Measurements from ENCODE around the gene FGF4.

Gene FGF4

DNA sequence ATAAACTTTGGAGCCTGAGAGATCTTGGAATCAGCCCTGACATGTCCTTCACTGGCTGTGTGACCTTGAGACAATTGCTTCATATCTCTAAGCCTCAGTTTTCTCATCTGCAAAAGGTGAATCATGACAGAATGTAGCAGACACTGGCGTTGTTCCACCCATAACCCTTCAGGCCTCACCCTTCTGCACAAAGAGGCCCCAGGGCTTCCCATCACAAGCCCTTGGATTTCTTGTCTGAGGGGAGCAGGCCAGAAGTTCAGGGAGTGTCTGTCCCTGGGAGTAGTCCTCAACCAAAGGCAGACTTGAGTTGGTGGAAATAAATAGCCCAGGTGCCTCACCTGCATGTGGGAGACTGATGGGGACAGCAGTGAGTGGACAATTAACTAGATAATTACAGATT, 27.4 kb upstream of the FGF4 start:
- Mint-ChIP-seq H3K9me3 (no peaks in the 10 kb centered on the region), H3K27me3 (no peaks in the 10 kb centered on the region), H3K4me3 (no peak overlapping the region), H3K27ac (ENCODE audit: low read depth) (no peak overlapping the region), H3K4me1 (no peaks in the 10 kb centered on the region), H3K36me3 (ENCODE audit: insufficient read depth) (no peaks in the 10 kb centered on the region)
- DNase-seq (ENCODE audit: low spot score in 2 of 2) = no peak
- ATAC-seq (replicated peaks; ENCODE audit: extremely low read depth, poor library complexity, severe bottlenecking) = no peak

DNA sequence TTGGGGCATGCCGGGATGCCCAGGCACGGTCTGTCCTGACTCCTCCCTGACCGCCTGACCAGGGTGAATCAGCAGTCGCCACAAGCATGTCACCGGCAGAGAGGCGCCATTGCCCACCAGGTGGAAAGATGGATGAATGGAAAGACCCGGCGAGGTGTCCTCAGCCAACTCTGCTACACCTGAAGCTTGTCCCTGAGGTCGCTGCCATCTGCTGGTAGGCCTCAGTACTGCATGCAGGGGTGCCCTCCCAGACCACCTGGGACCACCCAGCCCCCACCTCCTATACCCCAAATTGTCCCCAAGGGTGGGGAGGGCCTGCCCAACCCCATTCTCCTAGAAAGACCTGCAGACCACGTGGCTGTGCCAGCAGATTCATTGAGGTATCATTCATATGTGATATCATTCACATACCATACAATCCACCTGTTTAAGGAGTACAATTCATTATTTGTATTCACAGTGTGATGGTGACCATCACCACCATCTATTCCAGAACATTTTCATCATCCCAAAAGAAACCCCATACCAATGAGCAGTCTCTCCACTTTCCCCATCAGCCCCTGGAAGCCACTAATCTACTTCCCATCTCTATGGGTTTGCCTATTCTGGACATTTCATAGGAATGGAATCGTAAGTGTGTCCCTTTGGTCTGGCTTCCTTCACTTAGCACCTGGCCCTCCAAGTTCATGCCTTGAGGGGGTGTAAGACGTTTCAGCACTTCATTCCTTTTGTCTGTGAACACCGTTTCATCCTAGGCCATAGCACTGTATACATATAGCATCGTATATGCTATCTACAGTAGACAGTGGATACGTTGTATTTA, 26.6 kb upstream of the FGF4 start:
- no peak for ATAC-seq (replicated peaks; ENCODE audit: extremely low read depth, poor library complexity, severe bottlenecking)
- no peak for DNase-seq (ENCODE audit: low spot score in 2 of 2)
- Mint-ChIP-seq H3K36me3 (ENCODE audit: insufficient read depth) (no peaks in the 10 kb centered on the region), H3K4me1 (no peaks in the 10 kb centered on the region), H3K4me3 (no peak overlapping the region), H3K27me3 (no peaks in the 10 kb centered on the region), H3K27ac (ENCODE audit: low read depth) (no peak overlapping the region), H3K9me3 (no peaks in the 10 kb centered on the region)

DNA sequence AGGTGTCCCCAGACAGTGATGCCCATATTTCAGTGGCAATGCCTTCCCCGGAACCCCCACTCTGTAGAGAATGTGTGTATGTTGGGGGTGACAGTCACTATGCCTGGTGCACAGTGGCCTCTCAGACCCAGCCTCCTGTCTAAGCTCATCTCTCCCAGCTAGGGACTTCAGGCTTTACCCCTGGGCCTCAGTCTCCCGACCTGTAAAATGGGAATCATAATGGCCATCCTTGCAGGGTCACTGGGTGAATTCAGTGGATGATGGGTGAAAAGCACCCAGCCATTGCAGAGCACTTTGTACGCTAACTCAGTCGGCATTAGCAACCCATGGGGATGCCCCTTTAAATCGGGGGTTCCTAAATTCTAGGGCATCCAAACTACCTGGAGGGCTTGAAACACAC, 25.1 kb upstream of the FGF4 start:
- H3K9me3 Mint-ChIP-seq = no peaks in the 10 kb centered on the region
- no peaks in the 10 kb centered on the region for H3K36me3 Mint-ChIP-seq (ENCODE audit: insufficient read depth)
- H3K4me3 Mint-ChIP-seq = no peak overlapping the region
- DNase-seq (ENCODE audit: low spot score in 2 of 2) (no peak), ATAC-seq (replicated peaks; ENCODE audit: extremely low read depth, poor library complexity, severe bottlenecking) (no peak)
- no peaks in the 10 kb centered on the region for H3K27me3 Mint-ChIP-seq
- H3K4me1 Mint-ChIP-seq = no peaks in the 10 kb centered on the region
- no peak overlapping the region for H3K27ac Mint-ChIP-seq (ENCODE audit: low read depth)

DNA sequence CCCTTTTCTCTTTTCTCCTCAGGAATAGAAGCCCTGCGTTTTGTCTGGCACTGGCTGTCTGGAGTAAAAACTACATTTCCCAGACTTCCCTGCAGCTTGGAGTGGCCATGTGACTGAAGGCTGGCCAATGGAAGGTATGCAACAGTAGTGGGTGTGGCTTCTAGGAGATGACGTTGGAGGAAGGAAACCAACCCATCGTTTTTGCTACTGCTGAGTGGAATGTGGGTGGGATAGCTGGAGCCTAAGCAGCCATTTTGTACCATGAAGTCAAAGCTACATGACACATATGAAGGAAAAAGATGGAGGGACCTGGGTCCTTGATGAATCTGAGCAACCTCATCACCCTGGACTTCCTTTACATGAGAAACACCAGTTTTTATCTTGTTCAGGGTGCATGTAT, 24.4 kb upstream of the FGF4 start:
- no peaks in the 10 kb centered on the region for H3K4me1 Mint-ChIP-seq
- H3K36me3 Mint-ChIP-seq (ENCODE audit: insufficient read depth) = no peaks in the 10 kb centered on the region
- ATAC-seq (replicated peaks; ENCODE audit: extremely low read depth, poor library complexity, severe bottlenecking) (no peak), DNase-seq (ENCODE audit: low spot score in 2 of 2) (no peak)
- H3K9me3 Mint-ChIP-seq = no peaks in the 10 kb centered on the region
- no peaks in the 10 kb centered on the region for H3K27me3 Mint-ChIP-seq
- no peak overlapping the region for H3K4me3 Mint-ChIP-seq
- no peak overlapping the region for H3K27ac Mint-ChIP-seq (ENCODE audit: low read depth)

DNA sequence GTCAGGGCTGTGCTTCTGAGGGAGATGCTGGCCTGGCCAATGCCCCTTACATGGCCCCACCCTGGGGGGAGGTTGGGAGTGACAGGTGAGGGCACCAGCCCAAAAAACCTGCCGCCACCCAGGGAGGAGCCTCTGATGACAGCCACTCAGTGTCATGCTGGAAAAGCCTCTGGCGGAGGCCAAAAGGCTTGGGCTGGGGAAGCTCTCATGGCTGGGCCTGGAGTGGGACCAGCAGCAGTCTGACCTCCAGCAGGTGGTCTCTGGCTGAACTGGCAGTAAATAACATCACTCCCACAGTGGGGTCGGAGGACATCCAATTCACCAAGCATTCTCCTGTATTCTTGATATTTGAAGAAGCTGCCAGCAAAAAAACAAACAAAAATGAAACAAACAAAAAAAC, 24.0 kb upstream of the FGF4 start:
- Mint-ChIP-seq H3K36me3 (ENCODE audit: insufficient read depth) (no peaks in the 10 kb centered on the region), H3K27me3 (no peaks in the 10 kb centered on the region), H3K9me3 (no peaks in the 10 kb centered on the region), H3K4me1 (no peaks in the 10 kb centered on the region), H3K4me3 (no peak overlapping the region), H3K27ac (ENCODE audit: low read depth) (no peak overlapping the region)
- ATAC-seq (replicated peaks; ENCODE audit: extremely low read depth, poor library complexity, severe bottlenecking) (no peak), DNase-seq (ENCODE audit: low spot score in 2 of 2) (no peak)

DNA sequence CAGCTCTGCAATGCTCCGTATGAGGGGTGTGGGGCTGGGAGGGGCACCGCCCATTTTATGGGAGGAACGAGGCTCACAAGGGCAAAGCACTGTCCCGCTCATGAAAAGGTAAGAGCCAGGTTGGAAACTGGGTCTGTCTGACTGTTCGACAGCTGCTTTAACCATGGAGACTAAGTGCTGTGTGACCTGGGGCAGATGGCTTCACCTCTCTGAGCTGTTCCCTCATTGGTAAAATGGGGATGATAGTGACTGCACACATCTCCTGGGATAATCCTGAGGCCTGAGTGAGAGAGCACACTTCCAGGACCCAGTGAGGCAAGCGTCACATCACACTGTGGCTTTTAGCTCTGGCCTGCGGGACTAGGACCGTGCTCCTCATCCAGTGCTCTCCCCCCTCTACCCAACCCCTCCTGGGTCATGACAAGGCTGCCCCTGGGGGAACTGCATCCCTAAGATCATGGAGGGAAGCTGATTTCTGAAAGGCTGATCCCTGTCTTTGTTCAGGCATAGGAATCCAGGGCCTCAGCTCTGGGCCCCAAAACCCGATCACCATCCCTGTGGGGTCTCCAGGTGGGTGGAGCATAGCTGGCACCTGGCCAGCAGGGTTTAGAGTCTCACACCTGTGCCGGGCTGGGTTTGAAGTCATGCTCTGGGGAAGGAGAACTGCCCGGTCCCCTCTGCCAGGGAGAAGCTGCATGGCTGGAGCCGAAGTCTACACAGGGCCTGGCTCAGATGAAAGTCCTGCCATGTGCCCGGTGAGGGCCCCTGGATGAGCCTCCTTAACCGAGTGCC, 22.8 kb upstream of the FGF4 start:
- ATAC-seq (replicated peaks; ENCODE audit: extremely low read depth, poor library complexity, severe bottlenecking) (no peak), DNase-seq (ENCODE audit: low spot score in 2 of 2) (no peak)
- Mint-ChIP-seq H3K27me3 (peaks cover 5% of the 10 kb centered on the region), H3K36me3 (ENCODE audit: insufficient read depth) (no peaks in the 10 kb centered on the region), H3K4me1 (no peaks in the 10 kb centered on the region), H3K9me3 (no peaks in the 10 kb centered on the region), H3K4me3 (no peak overlapping the region), H3K27ac (ENCODE audit: low read depth) (no peak overlapping the region)

DNA sequence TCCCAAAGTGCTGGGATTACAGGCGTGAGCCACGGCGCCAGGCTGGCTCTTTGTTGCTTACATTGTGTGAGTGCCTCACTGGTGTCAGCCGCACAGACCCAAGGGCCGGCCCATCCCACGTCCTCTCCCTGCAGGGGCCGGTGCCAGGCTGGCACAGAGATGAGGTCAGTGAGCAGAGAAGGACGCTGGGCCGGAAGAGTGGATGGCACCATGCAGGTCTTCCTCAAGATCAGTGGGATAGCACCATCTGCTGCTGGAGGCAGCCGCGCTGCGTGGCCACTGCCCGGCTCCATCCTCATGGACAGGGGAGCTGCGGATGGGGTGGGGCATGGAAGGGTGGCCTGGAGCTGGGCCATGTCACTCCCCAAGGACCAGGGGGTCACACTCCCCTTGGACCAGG, 22.0 kb upstream of the FGF4 start:
- Mint-ChIP-seq H3K27ac (ENCODE audit: low read depth) (no peak overlapping the region), H3K4me1 (no peaks in the 10 kb centered on the region), H3K4me3 (no peak overlapping the region), H3K27me3 (peaks cover 9% of the 10 kb centered on the region), H3K9me3 (no peaks in the 10 kb centered on the region), H3K36me3 (ENCODE audit: insufficient read depth) (no peaks in the 10 kb centered on the region)
- DNase-seq (ENCODE audit: low spot score in 2 of 2) (no peak), ATAC-seq (replicated peaks; ENCODE audit: extremely low read depth, poor library complexity, severe bottlenecking) (no peak)

DNA sequence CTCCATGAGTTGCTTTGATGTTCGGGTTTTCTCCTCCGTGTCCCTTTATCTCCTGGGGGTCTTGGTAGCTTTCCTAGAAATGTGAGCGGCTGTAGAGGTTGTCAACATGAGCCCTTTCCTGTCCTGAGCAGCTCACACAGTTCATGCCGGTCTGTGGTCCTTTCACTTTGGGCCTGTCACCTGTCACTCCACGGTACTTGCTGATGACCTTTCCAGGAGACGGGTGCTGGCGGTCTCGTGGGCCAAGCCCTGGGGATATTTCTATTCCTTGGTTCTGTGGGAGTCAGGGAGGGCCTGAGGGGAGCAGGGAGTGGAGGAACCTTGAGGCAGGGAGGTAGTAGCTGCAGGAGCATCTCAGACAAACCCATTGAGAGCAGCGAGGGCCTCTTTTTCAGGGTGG, 20.9 kb upstream of the FGF4 start:
- Mint-ChIP-seq H3K4me3 (no peak overlapping the region), H3K27ac (ENCODE audit: low read depth) (peak overlapping the region; percentile 25)

DNA sequence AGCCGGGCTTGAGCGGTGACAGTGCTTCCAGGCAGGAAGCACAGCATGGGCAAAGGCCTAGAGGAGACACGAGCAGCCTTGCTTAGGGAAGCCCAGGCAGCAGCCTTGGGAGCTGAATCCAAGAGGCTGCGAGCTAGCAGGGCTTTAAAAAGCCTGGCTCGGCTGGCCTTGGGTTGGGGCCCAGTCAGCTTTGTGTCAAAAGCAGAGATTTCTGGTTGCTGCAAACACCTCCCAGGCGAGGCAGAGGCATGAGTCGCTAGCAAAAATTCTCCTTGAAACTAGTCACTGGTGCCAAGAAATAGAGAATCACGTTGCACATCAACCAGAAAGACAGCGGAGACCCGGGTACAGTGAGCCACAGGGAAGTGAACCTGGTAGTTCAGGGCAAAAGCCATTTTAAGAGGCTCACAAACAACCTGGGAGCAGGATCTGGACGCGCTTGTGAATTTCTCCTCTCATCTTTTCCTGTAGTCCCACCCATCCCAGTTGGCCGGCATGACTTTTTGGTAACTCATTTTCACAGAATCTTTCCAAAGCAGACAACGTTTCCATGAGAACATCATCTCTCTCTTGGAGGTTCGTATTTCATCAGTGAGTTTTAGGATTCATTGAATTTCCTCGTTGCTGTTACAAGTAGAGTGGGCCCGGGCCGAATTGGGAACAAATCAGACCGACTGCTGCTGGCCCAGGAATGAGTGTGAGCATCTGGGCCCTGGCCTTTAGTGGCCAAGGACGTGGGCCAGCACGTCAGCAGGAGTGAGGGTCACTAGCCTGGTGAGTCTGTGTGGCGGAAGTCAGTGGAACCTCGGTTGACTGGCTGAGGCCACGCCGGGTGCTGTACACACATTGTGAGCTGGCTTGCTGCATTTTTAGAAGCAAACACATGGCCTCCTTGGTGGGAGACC, 16.4 kb upstream of the FGF4 start:
- H3K4me1 Mint-ChIP-seq = no peaks in the 10 kb centered on the region
- no peak overlapping the region for H3K27ac Mint-ChIP-seq (ENCODE audit: low read depth)
- DNase-seq (ENCODE audit: low spot score in 2 of 2) (no peak), ATAC-seq (replicated peaks; ENCODE audit: extremely low read depth, poor library complexity, severe bottlenecking) (no peak)
- no peaks in the 10 kb centered on the region for H3K9me3 Mint-ChIP-seq
- peaks cover 18% of the 10 kb centered on the region for H3K27me3 Mint-ChIP-seq
- no peaks in the 10 kb centered on the region for H3K36me3 Mint-ChIP-seq (ENCODE audit: insufficient read depth)
- H3K4me3 Mint-ChIP-seq = no peak overlapping the region

More for the DNA sequence above, 20.9 kb upstream of the FGF4 start:
- no peak for ATAC-seq (replicated peaks; ENCODE audit: extremely low read depth, poor library complexity, severe bottlenecking)
- Mint-ChIP-seq H3K4me1 (no peaks in the 10 kb centered on the region), H3K9me3 (no peaks in the 10 kb centered on the region), H3K27me3 (peaks cover 12% of the 10 kb centered on the region), H3K36me3 (ENCODE audit: insufficient read depth) (no peaks in the 10 kb centered on the region)
- no peak for DNase-seq (ENCODE audit: low spot score in 2 of 2)

DNA sequence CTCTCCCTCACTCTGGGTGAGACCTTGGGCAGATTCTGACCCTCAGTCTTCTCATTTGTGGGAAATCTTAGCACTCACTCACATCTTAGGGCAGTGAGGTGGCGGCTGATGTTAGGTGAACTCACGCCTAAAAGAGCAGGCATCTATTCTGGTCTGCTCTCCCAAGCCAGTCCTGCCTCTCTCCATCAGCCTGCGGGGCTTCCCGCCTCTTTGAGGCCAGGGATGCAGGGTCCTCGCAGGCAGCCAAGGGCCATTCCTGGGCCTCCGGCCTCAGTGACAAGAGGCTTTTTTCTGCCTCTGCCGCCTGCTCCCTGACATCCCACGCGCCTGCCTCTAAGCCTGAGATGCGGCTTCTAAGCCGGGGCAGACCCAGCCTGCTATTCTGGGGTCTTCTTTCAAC, 13.8 kb upstream of the FGF4 start:
- Mint-ChIP-seq H3K27me3 (peaks cover 18% of the 10 kb centered on the region), H3K4me1 (no peaks in the 10 kb centered on the region), H3K27ac (ENCODE audit: low read depth) (no peak overlapping the region), H3K4me3 (no peak overlapping the region), H3K9me3 (no peaks in the 10 kb centered on the region), H3K36me3 (ENCODE audit: insufficient read depth) (no peaks in the 10 kb centered on the region)
- no peak for DNase-seq (ENCODE audit: low spot score in 2 of 2)
- ATAC-seq (replicated peaks; ENCODE audit: extremely low read depth, poor library complexity, severe bottlenecking) = no peak

DNA sequence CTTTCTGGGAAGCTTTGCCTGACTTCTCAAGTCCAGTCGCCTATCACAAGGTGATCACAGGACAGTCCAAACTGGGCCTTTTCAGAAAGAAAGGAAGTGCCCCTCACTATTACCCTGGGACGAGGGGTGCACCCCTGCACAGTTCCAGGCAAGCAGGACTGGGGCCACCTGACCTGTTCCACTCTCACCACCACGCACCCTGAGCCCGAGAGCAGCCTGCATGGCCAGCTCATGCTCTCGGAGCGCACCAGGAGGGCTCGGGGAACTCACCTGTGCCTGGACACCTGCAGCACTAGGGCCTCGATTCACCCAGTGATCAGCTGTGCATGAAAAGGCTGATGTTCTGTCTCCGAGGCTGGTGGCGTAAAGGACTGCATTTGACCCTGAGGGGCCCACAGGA, 12.8 kb upstream of the FGF4 start:
- no peaks in the 10 kb centered on the region for H3K4me1 Mint-ChIP-seq
- no peak overlapping the region for H3K27ac Mint-ChIP-seq (ENCODE audit: low read depth)
- ATAC-seq (replicated peaks; ENCODE audit: extremely low read depth, poor library complexity, severe bottlenecking) (no peak), DNase-seq (ENCODE audit: low spot score in 2 of 2) (no peak)
- H3K4me3 Mint-ChIP-seq = no peak overlapping the region
- H3K27me3 Mint-ChIP-seq = peaks cover 13% of the 10 kb centered on the region
- H3K9me3 Mint-ChIP-seq = no peaks in the 10 kb centered on the region
- H3K36me3 Mint-ChIP-seq (ENCODE audit: insufficient read depth) = no peaks in the 10 kb centered on the region

DNA sequence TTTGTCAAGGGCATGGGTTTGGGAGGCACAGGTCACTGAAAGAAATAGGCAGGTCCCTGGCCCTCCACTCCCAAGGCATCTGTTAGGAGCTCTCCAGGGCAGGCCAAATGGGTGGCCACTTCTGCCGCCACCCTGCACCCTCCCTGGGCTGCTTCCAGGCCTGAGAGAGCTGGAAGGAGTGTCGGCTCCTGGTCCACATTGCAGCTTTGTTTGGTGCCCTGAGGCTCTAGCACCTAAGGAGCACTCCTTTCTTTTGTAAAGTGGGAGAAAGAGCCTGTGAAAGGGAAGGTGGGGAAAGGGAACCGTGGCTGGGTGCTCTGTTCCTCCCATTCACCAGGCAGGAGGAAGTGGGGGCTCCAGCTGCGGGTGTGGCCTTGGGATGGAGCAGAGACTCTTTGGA, 12.3 kb upstream of the FGF4 start:
- no peak overlapping the region for H3K4me3 Mint-ChIP-seq
- no peaks in the 10 kb centered on the region for H3K36me3 Mint-ChIP-seq (ENCODE audit: insufficient read depth)
- ATAC-seq (replicated peaks; ENCODE audit: extremely low read depth, poor library complexity, severe bottlenecking) (no peak), DNase-seq (ENCODE audit: low spot score in 2 of 2) (no peak)
- no peaks in the 10 kb centered on the region for H3K9me3 Mint-ChIP-seq
- no peak overlapping the region for H3K27ac Mint-ChIP-seq (ENCODE audit: low read depth)
- no peaks in the 10 kb centered on the region for H3K4me1 Mint-ChIP-seq
- H3K27me3 Mint-ChIP-seq = peaks cover 9% of the 10 kb centered on the region

Measured in central memory CD8-positive, alpha-beta T cell (primary cell).